HG02759 (cell line): ENCODE data around the gene MACC1.
"Not testable (repeated sequence)": the region's sequence is repeated elsewhere in the genome, so short reads cannot be mapped to it uniquely, and the experiment has no call there.

Experiments used
- ATAC-seq: cut with Tn5 transposase; IDR thresholded peaks from one replicate; pipeline ENCODE4 v1.9.1; 2021; ENCODE audit warnings: mild to moderate bottlenecking, moderate library complexity; ENCODE audit not compliant: unreplicated experiment

Gene MACC1

GRCh38 chr7:20208651-20209307 lies 8.4 kb downstream of the MACC1 start:
- ATAC-seq = no peak

GRCh38 chr7:20207811-20208210 lies 9.4 kb downstream of the MACC1 start:
- not testable (repeated sequence) for ATAC-seq

GRCh38 chr7:20206104-20206896 lies 10.9 kb downstream of the MACC1 start:
- ATAC-seq = no peak

- no peak for ATAC-seq
These were observed 13.9 kb downstream of the MACC1 start for GRCh38 chr7:20203316-20203715.

GRCh38 chr7:20201380-20201779 lies 15.8 kb downstream of the MACC1 start:
- peak; percentile 34 for ATAC-seq

GRCh38 chr7:20200971-20201370 lies 16.2 kb downstream of the MACC1 start:
- ATAC-seq = no peak

- peak; percentile 27 for ATAC-seq
These were observed 16.8 kb downstream of the MACC1 start for GRCh38 chr7:20200361-20200760.

- peak; percentile 83 for ATAC-seq
These were observed 18.0 kb downstream of the MACC1 start for GRCh38 chr7:20199015-20199737.

- no peak for ATAC-seq
These were observed 18.9 kb downstream of the MACC1 start for GRCh38 chr7:20198260-20198659.

GRCh38 chr7:20197837-20198236 lies 19.3 kb downstream of the MACC1 start:
- no peak for ATAC-seq

- no peak for ATAC-seq
These were observed 19.9 kb downstream of the MACC1 start for GRCh38 chr7:20197125-20197748.

GRCh38 chr7:20194343-20194995 lies 22.7 kb downstream of the MACC1 start:
- no peak for ATAC-seq

GRCh38 chr7:20193873-20194272 lies 23.3 kb downstream of the MACC1 start:
- ATAC-seq = no peak

GRCh38 chr7:20193242-20193777 lies 23.9 kb downstream of the MACC1 start:
- peak; percentile 64 for ATAC-seq

GRCh38 chr7:20191391-20191869 lies 25.8 kb downstream of the MACC1 start:
- ATAC-seq = no peak

GRCh38 chr7:20190560-20191390 lies 26.4 kb downstream of the MACC1 start:
- peak; percentile 49 for ATAC-seq

GRCh38 chr7:20189852-20190251 lies 27.3 kb downstream of the MACC1 start:
- ATAC-seq = no peak

- ATAC-seq = no peak
These were observed 28.6 kb downstream of the MACC1 start for GRCh38 chr7:20188567-20188966.

GRCh38 chr7:20187850-20188249 lies 29.3 kb downstream of the MACC1 start:
- ATAC-seq = not testable (repeated sequence)
